HEK293T (cell line): Measurements from ENCODE around the gene SLC15A3.

Source experiments
- CTCF ChIA-PET: fragments of 350-600 bp; formaldehyde crosslinking; extraction: SDS; loops from one replicate; lab custom pipeline; 2021; ENCODE audit warnings: antibody characterized with exemption, inconsistent platforms; lab: Yijun Ruan, JAX
- POLR2A ChIA-PET: fragments of 350-600 bp; formaldehyde crosslinking; extraction: SDS; loops from one replicate; lab custom pipeline; 2020; ENCODE audit warnings: antibody characterized with exemption, inconsistent platforms; lab: Yijun Ruan, JAX
- DNase-seq: peaks from one replicate; pipeline ENCODE4 v3.0.0; 2012; ENCODE audit warnings: mixed read lengths; ENCODE audit errors: extremely low spot score
- ARNT ChIP-seq: fragments of 450-650 bp; IDR thresholded peaks from 2 replicates; pipeline ENCODE4 v1.6.1; 2017; ENCODE audit warnings: mild to moderate bottlenecking
- BHLHE40 ChIP-seq: fragments of 450-650 bp; IDR thresholded peaks from 2 replicates; pipeline ENCODE4 v1.6.1; 2016; ENCODE audit warnings: mild to moderate bottlenecking, moderate library complexity, borderline replicate concordance
- CTBP1 ChIP-seq: fragments of 450-650 bp; IDR thresholded peaks from 2 replicates; pipeline ENCODE4 v1.6.1; 2016; ENCODE audit warnings: borderline replicate concordance
- ELF4 ChIP-seq: fragments of 450-650 bp; IDR thresholded peaks from 2 replicates; pipeline ENCODE4 v1.6.1; 2017; ENCODE audit warnings: antibody characterized with exemption
- FOXA1 ChIP-seq: fragments of 450-650 bp; IDR thresholded peaks from 2 replicates; pipeline ENCODE4 v1.6.1; 2016; ENCODE audit warnings: mild to moderate bottlenecking
- FOXK2 ChIP-seq: fragments of 450-650 bp; IDR thresholded peaks from 2 replicates; pipeline ENCODE4 v1.6.1; 2016; ENCODE audit warnings: mild to moderate bottlenecking
- FOXM1 ChIP-seq: fragments of 450-650 bp; IDR thresholded peaks from 2 replicates; pipeline ENCODE4 v1.6.1; 2017; ENCODE audit warnings: mild to moderate bottlenecking, borderline replicate concordance
- HDGF ChIP-seq: fragments of 450-650 bp; IDR thresholded peaks from 2 replicates; pipeline ENCODE4 v1.6.1; 2017; ENCODE audit warnings: antibody characterized with exemption, borderline replicate concordance
- L3MBTL2 ChIP-seq: fragments of 450-650 bp; conservative IDR thresholded peaks from 2 replicates; pipeline ENCODE4 v1.6.1; 2016; ENCODE audit warnings: mild to moderate bottlenecking
- LEF1 ChIP-seq: fragments of 450-650 bp; IDR thresholded peaks from 2 replicates; pipeline ENCODE4 v1.6.1; 2017; ENCODE audit warnings: mild to moderate bottlenecking, borderline replicate concordance
- NFRKB ChIP-seq: fragments of 450-650 bp; IDR thresholded peaks from 2 replicates; pipeline ENCODE4 v1.6.1; 2016; ENCODE audit warnings: mild to moderate bottlenecking, moderate library complexity
- PKNOX1 ChIP-seq: fragments of 450-650 bp; IDR thresholded peaks from 2 replicates; pipeline ENCODE4 v1.6.1; 2016
- SP1 ChIP-seq: fragments of 450-650 bp; IDR thresholded peaks from 2 replicates; pipeline ENCODE4 v1.6.1; 2017
- SUZ12 ChIP-seq: fragments of 450-650 bp; IDR thresholded peaks from 2 replicates; pipeline ENCODE4 v1.6.1; 2016; ENCODE audit warnings: mild to moderate bottlenecking
- TARDBP ChIP-seq: fragments of 450-650 bp; IDR thresholded peaks from 2 replicates; pipeline ENCODE4 v1.6.1; 2016
- ZNF384 ChIP-seq: fragments of 450-650 bp; IDR thresholded peaks from 2 replicates; pipeline ENCODE4 v1.6.1; 2016

SLC15A3 gene

GRCh38 chr11:60941371-60942119 is 10.4 kb downstream of the SLC15A3 start:
- TF ChIP-seq SP1 = no peak
- no peak for TF ChIP-seq FOXA1
- TF ChIP-seq BHLHE40 = no peak
- TF ChIP-seq ARNT = no peak
- TF ChIP-seq ELF4 = no peak
- no peak for TF ChIP-seq L3MBTL2
- no peak for TF ChIP-seq LEF1
- TF ChIP-seq SUZ12 = no peak
- no peak for TF ChIP-seq NFRKB
- TF ChIP-seq ZNF384 = no peak
- TF ChIP-seq FOXK2 = no peak
- no peak for TF ChIP-seq CTBP1
- no peak for TF ChIP-seq HDGF
- no peak for TF ChIP-seq PKNOX1
- no peak for TF ChIP-seq TARDBP
- no peak for TF ChIP-seq FOXM1
- POLR2A ChIA-PET = no interaction called here
- CTCF ChIA-PET = no interaction called here
- no peak for DNase-seq

GRCh38 chr11:60939855-60940254 is 12.1 kb downstream of the SLC15A3 start:
- ChIA-PET POLR2A (interaction anchor here (1.3 to 1.5 kb wide), 2 partner anchors 26 to 33 kb away, joined by 3 to 4 read pairs; partner anchors contain the start of genes PRPF19 and TMEM109), CTCF (no interaction called here)
- no peak for TF ChIP-seq FOXM1
- TF ChIP-seq PKNOX1 = no peak
- TF ChIP-seq ZNF384 = no peak
- DNase-seq = no peak

GRCh38 chr11:60939301-60939700 is 12.7 kb downstream of the SLC15A3 start:
- no peak for DNase-seq
- CTCF ChIA-PET = no interaction called here
- POLR2A ChIA-PET = interaction anchor here (1.3 to 1.5 kb wide), 2 partner anchors 26 to 33 kb away, joined by 3 to 4 read pairs; partner anchors contain the start of genes PRPF19 and TMEM109
- TF ChIP-seq ARNT = no peak
- no peak for TF ChIP-seq ELF4
- no peak for TF ChIP-seq NFRKB
- TF ChIP-seq TARDBP = no peak

GRCh38 chr11:60938500-60938899 is 13.5 kb downstream of the SLC15A3 start:
- DNase-seq = no peak
- TF ChIP-seq NFRKB (no peak), PKNOX1 (no peak), HDGF (no peak), L3MBTL2 (no peak), ELF4 (no peak), TARDBP (no peak), FOXM1 (no peak), CTBP1 (no peak), SUZ12 (no peak), SP1 (no peak), FOXK2 (no peak), ZNF384 (no peak), FOXA1 (no peak), LEF1 (no peak), BHLHE40 (no peak), ARNT (no peak)
- ChIA-PET CTCF (no interaction called here), POLR2A (no interaction called here)

GRCh38 chr11:60937811-60938210 is 14.2 kb downstream of the SLC15A3 start:
- CTCF ChIA-PET = no interaction called here
- no peak for DNase-seq
- TF ChIP-seq HDGF (no peak), FOXK2 (no peak), PKNOX1 (no peak), NFRKB (no peak), FOXA1 (no peak), CTBP1 (no peak), LEF1 (no peak), ELF4 (no peak)
- POLR2A ChIA-PET = no interaction called here

- POLR2A ChIA-PET = no interaction called here
- no peak for DNase-seq
- TF ChIP-seq HDGF = no peak
- TF ChIP-seq CTBP1 = no peak
- no peak for TF ChIP-seq L3MBTL2
- TF ChIP-seq FOXA1 = no peak
- TF ChIP-seq FOXK2 = no peak
- TF ChIP-seq PKNOX1 = no peak
- no peak for TF ChIP-seq BHLHE40
- no peak for TF ChIP-seq LEF1
- no peak for TF ChIP-seq SP1
- no peak for TF ChIP-seq ARNT
- TF ChIP-seq FOXM1 = no peak
- TF ChIP-seq ZNF384 = no peak
- no peak for TF ChIP-seq SUZ12
- TF ChIP-seq ELF4 = no peak
- no peak for TF ChIP-seq TARDBP
- TF ChIP-seq NFRKB = no peak
- CTCF ChIA-PET = no interaction called here
Observed at GRCh38 chr11:60937144-60937527, 14.8 kb downstream of the SLC15A3 start.
